Muscle layer of colon (tissue), 2 donors: ENCODE measurements around the gene SKOR1.
A peak's percentile ranks its signal among the peaks of the same experiment; 100 is the strongest.

Experiments used
- H3K27ac ChIP-seq: one replicate; pipeline ENCODE4 v1.7.0; 2013; ENCODE audit warnings: low read depth, mild to moderate bottlenecking, low read length, moderate library complexity
- H3K27me3 ChIP-seq, 2 donors: one replicate each; pipeline ENCODE4 v1.7.0; 2013; ENCODE audit warnings: low read length in 2 of 2, mild to moderate bottlenecking in 2 of 2; ENCODE audit not compliant: insufficient read depth in 2 of 2, control insufficient read depth in 1 of 2
- H3K36me3 ChIP-seq: one replicate; pipeline ENCODE4 v1.7.0; 2013; ENCODE audit warnings: mild to moderate bottlenecking, low read length; ENCODE audit not compliant: insufficient read depth
- H3K4me1 ChIP-seq: one replicate; pipeline ENCODE4 v1.7.0; 2013; ENCODE audit warnings: mild to moderate bottlenecking, low read length; ENCODE audit not compliant: insufficient read depth
- H3K4me3 ChIP-seq, 2 donors: one replicate each; pipeline ENCODE4 v1.7.0; 2013; ENCODE audit warnings: low read length in 2 of 2, low read depth in 1 of 2, mild to moderate bottlenecking in 1 of 2, moderate library complexity in 1 of 2
- H3K9ac ChIP-seq: one replicate; pipeline ENCODE4 v1.7.0; 2013; ENCODE audit warnings: low read length
- H3K9me3 ChIP-seq: one replicate; pipeline ENCODE4 v1.7.0; 2013; ENCODE audit warnings: mild to moderate bottlenecking, low read length
- donor health status: abdominal sarcoma.
- donor health status: Adenocarcinoma of cecum.

Gene SKOR1

DNA sequence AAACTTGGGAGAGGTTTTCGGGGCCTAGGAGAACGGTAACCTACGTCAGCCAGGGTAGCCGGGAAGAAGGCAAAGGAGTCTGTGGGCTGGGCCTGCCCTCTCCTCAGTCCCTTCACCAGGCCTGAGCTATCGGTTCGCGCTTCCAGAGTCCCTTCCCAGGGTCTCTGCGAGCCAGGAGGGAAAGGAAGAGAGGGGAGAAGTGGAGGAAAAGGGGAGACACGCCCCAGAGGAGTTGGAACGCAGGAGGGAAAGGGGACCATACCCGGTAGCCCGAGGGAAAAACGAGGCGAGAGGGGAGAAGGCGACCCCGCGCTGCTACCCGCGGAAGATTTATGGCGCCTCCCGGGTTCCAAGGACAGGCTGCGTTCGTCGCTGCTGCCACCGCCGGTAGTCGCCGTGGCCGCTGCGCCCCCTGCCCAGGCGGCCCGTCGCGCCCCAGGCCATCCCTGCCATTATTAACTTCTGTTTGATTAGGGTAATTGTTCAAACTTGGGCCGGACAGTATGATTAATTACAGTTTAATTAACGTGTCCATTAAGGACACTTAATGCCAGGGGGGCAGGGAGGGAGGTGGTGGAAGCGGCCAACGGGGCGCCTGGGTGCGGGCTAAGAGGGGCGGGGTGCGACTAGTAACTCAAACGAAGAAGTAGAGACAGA lies 3.4 kb upstream of the SKOR1 start:
- Histone ChIP-seq H3K4me3 (no peak overlapping the region), H3K27me3 (peaks cover 60 to 75% of the 10 kb centered on the region in 2 donors), H3K9me3 (no peaks in the 10 kb centered on the region), H3K36me3 (no peaks in the 10 kb centered on the region), H3K4me1 (peaks cover 16% of the 10 kb centered on the region), H3K27ac (no peak overlapping the region), H3K9ac (no peak overlapping the region)

DNA sequence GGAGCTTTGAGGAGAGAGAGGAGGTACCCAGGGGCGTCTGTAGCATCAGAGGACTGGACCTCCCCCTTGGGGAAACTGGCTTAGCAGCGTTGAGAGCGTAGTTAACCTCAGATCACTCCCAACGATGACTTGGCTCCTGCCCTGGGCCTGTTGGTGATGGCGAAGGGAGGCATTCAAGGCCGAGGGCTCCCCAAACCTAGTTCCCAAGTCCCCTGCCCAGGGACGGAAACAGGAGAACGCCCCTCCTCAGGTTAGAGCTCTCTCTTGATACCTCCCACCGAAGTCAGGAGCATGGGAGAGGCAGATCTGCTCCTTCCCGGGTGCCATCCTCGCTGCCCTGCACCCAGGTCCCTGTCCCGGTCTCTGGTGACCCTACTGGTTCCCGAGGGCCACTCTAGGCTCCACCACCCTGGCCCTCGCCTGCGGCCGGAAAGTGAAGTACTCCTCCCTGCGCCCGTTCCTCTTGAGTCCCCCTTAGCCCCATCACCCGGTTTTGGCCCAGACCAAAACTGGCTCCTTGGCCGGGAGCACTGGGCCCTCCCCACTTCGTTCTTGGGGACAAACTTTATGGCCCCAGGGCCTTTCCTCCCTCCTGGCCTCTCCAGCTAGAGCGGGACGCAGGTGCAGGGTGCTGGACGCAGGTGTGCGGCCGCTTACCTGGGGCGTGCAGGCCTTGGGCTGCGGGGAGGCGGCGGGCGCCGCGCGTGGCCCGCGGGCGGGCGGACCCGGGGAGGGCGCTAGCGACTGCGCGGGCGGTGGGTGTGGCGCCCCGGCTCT lies 2.6 kb upstream of the SKOR1 start:
- H3K9me3 ChIP-seq: no peaks in the 10 kb centered on the region
- no peak overlapping the region for H3K9ac ChIP-seq
- H3K27ac ChIP-seq: no peak overlapping the region
- no peaks in the 10 kb centered on the region for H3K36me3 ChIP-seq
- no peak overlapping the region for H3K4me3 ChIP-seq
- H3K4me1 ChIP-seq: peaks cover 16% of the 10 kb centered on the region
- peaks cover 60 to 83% of the 10 kb centered on the region in 2 donors for H3K27me3 ChIP-seq

GRCh38 chr15:67823314-67824196 lies 1.8 kb upstream of the SKOR1 start:
- no peak overlapping the region for H3K9ac ChIP-seq
- H3K27ac ChIP-seq: no peak overlapping the region
- H3K9me3 ChIP-seq: no peaks in the 10 kb centered on the region
- H3K4me1 ChIP-seq: peaks cover 16% of the 10 kb centered on the region
- H3K4me3 ChIP-seq: no peak overlapping the region
- no peaks in the 10 kb centered on the region for H3K36me3 ChIP-seq
- H3K27me3 ChIP-seq: peaks cover 61 to 92% of the 10 kb centered on the region in 2 donors

- Histone ChIP-seq H3K9me3 (no peaks in the 10 kb centered on the region), H3K9ac (no peak overlapping the region), H3K4me1 (peaks cover 16% of the 10 kb centered on the region), H3K4me3 (no peak overlapping the region), H3K36me3 (no peaks in the 10 kb centered on the region), H3K27me3 (peaks cover 66 to 97% of the 10 kb centered on the region in 2 donors), H3K27ac (no peak overlapping the region)
Observed at GRCh38 chr15:67824197-67824968, 926 bp upstream of the SKOR1 start.

GRCh38 chr15:67825881-67826716 lies 790 bp downstream of the SKOR1 start:
- peaks cover 64 to 97% of the 10 kb centered on the region in 2 donors for H3K27me3 ChIP-seq
- H3K27ac ChIP-seq: no peak overlapping the region
- H3K9ac ChIP-seq: no peak overlapping the region
- peaks cover 11% of the 10 kb centered on the region for H3K4me1 ChIP-seq
- H3K36me3 ChIP-seq: no peaks in the 10 kb centered on the region
- H3K4me3 ChIP-seq: peak overlapping the region in 1 of 2 donors; percentile 31
- no peaks in the 10 kb centered on the region for H3K9me3 ChIP-seq

GRCh38 chr15:67826717-67827561 lies 1.6 kb downstream of the SKOR1 start:
- no peak overlapping the region for H3K27ac ChIP-seq
- no peak overlapping the region for H3K9ac ChIP-seq
- H3K9me3 ChIP-seq: no peaks in the 10 kb centered on the region
- no peaks in the 10 kb centered on the region for H3K36me3 ChIP-seq
- no peak overlapping the region for H3K4me3 ChIP-seq
- H3K4me1 ChIP-seq: peaks cover 11% of the 10 kb centered on the region
- H3K27me3 ChIP-seq: peaks cover 64 to 96% of the 10 kb centered on the region in 2 donors

DNA sequence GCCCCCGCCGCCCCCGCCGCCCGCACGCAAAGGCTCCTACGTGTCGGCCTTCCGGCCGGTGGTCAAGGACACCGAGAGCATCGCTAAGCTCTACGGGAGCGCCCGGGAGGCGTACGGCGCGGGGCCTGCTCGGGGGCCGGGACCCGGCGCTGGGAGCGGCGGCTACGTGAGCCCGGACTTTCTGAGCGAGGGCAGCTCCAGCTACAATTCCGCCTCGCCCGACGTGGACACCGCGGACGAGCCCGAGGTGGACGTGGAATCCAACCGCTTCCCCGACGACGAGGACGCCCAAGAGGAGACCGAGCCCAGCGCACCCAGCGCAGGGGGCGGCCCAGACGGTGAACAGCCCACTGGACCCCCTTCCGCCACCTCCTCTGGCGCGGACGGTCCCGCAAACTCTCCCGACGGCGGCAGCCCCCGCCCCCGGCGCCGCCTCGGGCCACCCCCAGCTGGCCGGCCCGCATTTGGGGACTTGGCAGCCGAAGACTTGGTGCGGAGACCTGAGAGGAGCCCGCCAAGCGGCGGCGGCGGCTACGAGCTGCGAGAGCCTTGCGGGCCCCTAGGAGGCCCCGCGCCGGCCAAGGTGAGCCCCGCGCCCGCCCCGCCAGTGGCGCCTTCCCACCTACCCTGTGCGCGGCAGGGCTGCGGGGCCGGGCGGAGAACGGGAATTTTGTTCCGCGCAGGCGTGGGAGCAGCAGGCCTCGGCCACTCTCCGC lies 2.4 kb downstream of the SKOR1 start:
- no peak overlapping the region for H3K4me3 ChIP-seq
- H3K4me1 ChIP-seq: peaks cover 12% of the 10 kb centered on the region
- H3K27me3 ChIP-seq: peaks cover 65 to 96% of the 10 kb centered on the region in 2 donors

GRCh38 chr15:67828278-67828968 lies 3.1 kb downstream of the SKOR1 start:
- Histone ChIP-seq H3K27ac (no peak overlapping the region), H3K9ac (no peak overlapping the region), H3K4me1 (peaks cover 19% of the 10 kb centered on the region), H3K9me3 (no peaks in the 10 kb centered on the region), H3K27me3 (peaks cover 70 to 98% of the 10 kb centered on the region in 2 donors), H3K36me3 (no peaks in the 10 kb centered on the region), H3K4me3 (no peak overlapping the region)

More for the DNA sequence above, 2.4 kb downstream of the SKOR1 start:
- Histone ChIP-seq H3K27ac (no peak overlapping the region), H3K9ac (no peak overlapping the region), H3K36me3 (no peaks in the 10 kb centered on the region), H3K9me3 (no peaks in the 10 kb centered on the region)
